Kasumi-1 (cell line): Measurements from ENCODE around the gene ST8SIA4.
A peak's percentile ranks its signal among the peaks of the same experiment; 100 is the strongest.
"Not testable (repeated sequence)": the region's sequence is repeated elsewhere in the genome, so short reads cannot be mapped to it uniquely, and the experiment has no call there.

Source experiments
- DNase-seq, 2 experiments: peaks; one replicate each; lab custom pipeline; 2025; lab: John Stamatoyannopoulos, UW

The ST8SIA4 gene

GRCh38 chr5:100828071-100828897, 74.8 kb downstream of the ST8SIA4 start:
- peak; percentile 25 to 46 for DNase-seq

GRCh38 chr5:100827481-100827889, 75.6 kb downstream of the ST8SIA4 start:
- no peak for DNase-seq

- no peak for DNase-seq
Observed at GRCh38 chr5:100826133-100826532, 76.9 kb downstream of the ST8SIA4 start.

- DNase-seq = no peak
Observed at GRCh38 chr5:100824635-100825034, 78.4 kb downstream of the ST8SIA4 start.

GRCh38 chr5:100823812-100824211, 79.3 kb downstream of the ST8SIA4 start:
- no peak for DNase-seq

GRCh38 chr5:100821751-100822150, 81.3 kb downstream of the ST8SIA4 start:
- no peak for DNase-seq

- DNase-seq = no peak
Observed at GRCh38 chr5:100818340-100818739, 84.7 kb downstream of the ST8SIA4 start.

- DNase-seq = no peak
Observed at GRCh38 chr5:100803397-100803796, 99.7 kb downstream of the ST8SIA4 start.

- DNase-seq = no peak
Observed at GRCh38 chr5:100802208-100802607, 100.9 kb downstream of the ST8SIA4 start.

GRCh38 chr5:100800562-100800961, 102.5 kb downstream of the ST8SIA4 start:
- DNase-seq = no peak

- DNase-seq = no peak
Observed at GRCh38 chr5:100799166-100799565, 103.9 kb downstream of the ST8SIA4 start.

GRCh38 chr5:100797861-100798260, 105.2 kb downstream of the ST8SIA4 start:
- no peak for DNase-seq

- DNase-seq = no peak
Observed at GRCh38 chr5:100796851-100797250, 106.2 kb downstream of the ST8SIA4 start.

GRCh38 chr5:100794844-100795243, 108.2 kb downstream of the ST8SIA4 start:
- no peak for DNase-seq

GRCh38 chr5:100794218-100794617, 108.9 kb downstream of the ST8SIA4 start:
- DNase-seq = no peak

- DNase-seq = no peak
Observed at GRCh38 chr5:100792781-100793180, 110.3 kb downstream of the ST8SIA4 start.

GRCh38 chr5:100791391-100791790, 111.7 kb downstream of the ST8SIA4 start:
- DNase-seq = no peak

GRCh38 chr5:100790951-100791350, 112.1 kb downstream of the ST8SIA4 start:
- no peak for DNase-seq

GRCh38 chr5:100790170-100790665, 112.9 kb downstream of the ST8SIA4 start:
- DNase-seq = no peak

GRCh38 chr5:100789694-100790093, 113.4 kb downstream of the ST8SIA4 start:
- no peak for DNase-seq

GRCh38 chr5:100788417-100788816, 114.7 kb downstream of the ST8SIA4 start:
- DNase-seq = no peak

- no peak for DNase-seq
Observed at GRCh38 chr5:100787648-100788047, 115.4 kb downstream of the ST8SIA4 start.

GRCh38 chr5:100785536-100785935, 117.5 kb downstream of the ST8SIA4 start:
- not testable (repeated sequence) for DNase-seq

GRCh38 chr5:100780376-100780870, 122.7 kb downstream of the ST8SIA4 start:
- DNase-seq = peak; percentile 23 to 36
